ENCODE results near the gene OR5H6. TPM values are rescaled to one million over a fixed set of nuclear protein-coding genes. Genes with fewer than 3 reads are reported as not detected.
"Not testable (repeated sequence)": the region's sequence is repeated elsewhere in the genome, so short reads cannot be mapped to it uniquely, and the experiment has no call there.

OR5H6 gene
- total RNA-seq (2014; rRNA removed; shearing (Covaris generic)), result not detected in 2 replicates

DNA sequence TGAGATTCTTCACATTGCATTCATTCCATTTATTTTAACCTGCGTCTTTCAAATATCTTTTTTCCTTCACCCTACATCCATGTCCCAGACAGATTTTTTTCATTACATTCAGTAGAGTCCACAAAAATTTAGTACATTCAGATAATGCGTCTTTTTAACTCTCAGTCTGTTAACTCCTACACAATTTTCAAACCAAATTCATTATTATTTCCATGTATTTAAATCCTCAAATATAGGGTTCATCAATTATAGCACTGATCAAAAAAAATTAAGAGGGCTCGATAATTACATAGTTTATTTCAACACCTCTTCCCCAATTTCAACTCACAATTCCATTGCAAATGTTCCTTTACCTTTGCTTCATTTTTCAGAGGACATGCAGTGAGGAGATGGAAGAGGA, at the start of gene OR5H6:
Gene OR5H6 (plus strand): TSS at position 301 of the 400 bp plus-strand sequence. CDS start 89 bp downstream, at position 390.
- DNase-seq (ENCODE audit: low read depth), result no peak

GRCh38 chr3:98215051-98215450, 49.0 kb upstream of the OR5H6 start:
- no peak for DNase-seq (ENCODE audit: low read depth)

- peak; percentile 57 for DNase-seq (ENCODE audit: low read depth)
Measured at GRCh38 chr3:98223907-98224672, 40.0 kb upstream of the OR5H6 start.

DNA sequence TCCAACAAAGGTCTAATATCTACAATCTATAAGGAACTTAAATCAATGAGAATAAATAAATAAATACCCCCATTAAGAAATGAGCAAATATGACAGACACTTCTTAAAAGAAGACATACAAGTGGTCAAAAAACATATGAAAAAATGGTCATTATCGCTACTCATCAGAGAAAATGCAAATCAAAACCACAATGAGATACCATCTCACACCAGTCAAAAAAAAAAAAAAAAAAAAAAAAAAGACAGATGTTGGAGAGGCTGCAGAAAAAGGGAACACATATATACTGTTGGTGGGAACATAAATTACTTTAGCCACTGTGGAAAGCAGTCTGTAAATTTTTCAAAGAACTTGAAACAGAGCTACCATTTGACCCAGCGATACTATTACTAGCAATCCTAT, 31.6 kb upstream of the OR5H6 start:
- DNase-seq (ENCODE audit: low read depth), result no peak

- no peak for DNase-seq (ENCODE audit: low read depth)
Measured at GRCh38 chr3:98233468-98233867, 30.6 kb upstream of the OR5H6 start.

GRCh38 chr3:98240131-98240530, 23.9 kb upstream of the OR5H6 start:
- peak; percentile 47 for DNase-seq (ENCODE audit: low read depth)

DNA sequence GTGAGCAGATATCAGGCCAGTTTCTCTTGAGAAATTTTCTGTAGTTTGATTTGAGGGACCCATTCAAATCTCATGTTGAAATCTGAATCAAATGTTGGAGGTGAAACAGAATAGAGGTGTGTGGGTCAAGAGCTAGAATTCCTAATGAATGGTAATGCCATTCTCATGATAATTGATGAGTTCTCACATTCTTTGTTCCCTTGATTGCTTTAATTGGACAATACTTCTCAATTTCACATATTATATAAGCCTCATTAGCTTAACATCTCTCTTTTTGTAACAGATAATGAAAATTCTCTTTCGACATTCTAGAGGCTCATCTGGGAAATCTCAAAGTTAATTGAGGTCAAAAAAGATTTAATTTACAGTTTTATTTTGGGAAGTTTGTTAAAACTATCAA, 21.9 kb upstream of the OR5H6 start:
- DNase-seq (ENCODE audit: low read depth), result no peak

DNA sequence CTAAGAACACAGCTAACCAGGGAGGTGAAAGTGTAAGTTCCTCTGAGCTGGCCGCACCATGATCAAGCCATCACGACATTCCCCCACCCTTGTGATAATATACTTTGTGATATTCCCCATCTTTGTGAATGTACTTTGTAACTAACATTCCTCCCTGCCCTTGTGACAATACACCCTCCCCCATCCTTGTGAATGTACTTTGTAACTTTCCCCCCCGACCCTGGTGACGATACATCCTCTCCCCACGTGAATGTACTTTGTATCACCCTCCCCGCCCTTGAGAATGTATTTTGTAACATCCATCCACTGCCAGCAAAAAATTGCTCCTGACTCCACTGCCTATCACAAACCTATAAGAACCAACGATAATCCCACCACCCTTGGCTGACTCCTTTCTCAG, 20.2 kb upstream of the OR5H6 start:
- DNase-seq (ENCODE audit: low read depth), result no peak

DNA sequence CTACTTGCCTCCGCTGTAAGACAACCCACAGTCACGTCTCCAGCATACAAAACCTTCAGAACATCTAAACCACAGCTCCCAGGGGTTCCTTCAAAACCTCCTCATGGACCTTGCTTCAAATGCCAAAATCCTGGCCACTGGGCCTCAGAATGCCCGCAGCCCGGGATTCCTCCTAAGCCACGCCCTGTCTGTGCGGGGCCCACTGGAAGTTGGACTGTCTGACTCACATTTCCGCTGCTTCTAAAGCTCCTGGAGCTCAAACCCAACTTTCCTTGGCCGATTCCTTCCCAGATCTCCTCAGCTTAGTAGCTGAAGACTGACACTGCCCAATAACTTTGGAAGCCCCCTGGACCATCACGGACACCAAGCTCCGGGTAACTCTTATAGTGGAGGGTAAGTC, 17.9 kb upstream of the OR5H6 start:
- peak; percentile 75 for DNase-seq (ENCODE audit: low read depth)

GRCh38 chr3:98256026-98256425, 8.0 kb upstream of the OR5H6 start:
- DNase-seq (ENCODE audit: low read depth), result not testable (repeated sequence)

DNA sequence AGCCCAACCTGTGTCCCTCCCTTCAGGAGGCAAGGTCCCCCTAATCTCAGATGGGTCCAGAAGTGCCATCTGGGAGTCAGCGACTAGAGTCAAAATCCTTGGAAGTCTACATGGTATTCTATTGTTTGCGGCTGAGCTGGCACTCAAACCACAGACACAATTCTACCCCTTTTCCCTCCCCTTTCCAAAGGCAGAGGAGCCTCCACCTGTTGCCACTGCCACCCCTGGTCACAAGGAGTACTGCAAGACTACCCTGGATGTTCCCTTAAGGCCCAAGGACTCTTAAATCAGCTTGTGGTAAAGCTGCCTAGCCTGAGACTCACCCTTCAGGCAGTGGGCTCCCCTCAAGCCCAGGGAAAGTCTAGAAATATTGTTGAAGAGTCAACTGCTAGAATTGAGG, 4.3 kb upstream of the OR5H6 start:
- no peak for DNase-seq (ENCODE audit: low read depth)

DNA sequence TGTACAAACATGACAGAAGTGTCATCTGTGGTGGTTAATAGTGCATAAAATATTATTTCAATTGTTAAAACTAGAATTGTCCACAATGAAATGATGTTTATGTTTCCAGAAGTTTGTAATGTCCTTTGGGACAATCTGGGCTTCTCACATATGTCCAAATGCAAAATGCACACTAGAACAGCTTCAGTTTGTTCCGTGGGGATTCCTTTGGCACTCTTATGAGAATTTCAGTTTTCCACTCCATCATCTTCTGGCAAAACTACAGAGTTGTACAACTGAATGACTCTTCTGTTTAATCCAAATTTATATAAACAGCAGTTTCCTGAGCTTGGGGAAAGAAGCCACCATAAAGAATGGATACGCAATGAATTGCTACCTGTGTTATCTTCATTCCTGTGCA, 2.0 kb upstream of the OR5H6 start:
- no peak for DNase-seq (ENCODE audit: low read depth)

- no peak for DNase-seq (ENCODE audit: low read depth)
Measured at GRCh38 chr3:98269846-98270245, 5.8 kb downstream of the OR5H6 start.

DNA sequence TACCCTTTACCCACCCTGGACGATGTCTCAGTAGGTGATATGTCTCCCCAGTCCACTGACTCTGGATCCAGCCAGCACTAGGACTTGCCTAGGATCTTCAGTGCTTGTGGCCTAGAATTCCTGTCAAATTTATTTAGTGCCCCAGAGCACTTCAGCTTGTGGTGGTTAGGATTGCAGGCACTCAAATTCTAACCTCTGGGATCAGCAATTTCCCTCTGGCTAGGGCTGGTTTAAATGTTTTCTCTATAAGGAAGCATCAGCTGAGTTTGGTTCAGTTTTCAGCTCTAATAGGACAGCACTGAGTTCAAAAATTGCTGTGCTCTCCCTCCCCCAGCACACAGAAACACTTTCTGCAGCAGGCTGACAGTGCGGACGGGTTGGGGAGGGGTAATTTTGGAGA, 8.1 kb downstream of the OR5H6 start:
- peak; percentile 8 for DNase-seq (ENCODE audit: low read depth)

DNA sequence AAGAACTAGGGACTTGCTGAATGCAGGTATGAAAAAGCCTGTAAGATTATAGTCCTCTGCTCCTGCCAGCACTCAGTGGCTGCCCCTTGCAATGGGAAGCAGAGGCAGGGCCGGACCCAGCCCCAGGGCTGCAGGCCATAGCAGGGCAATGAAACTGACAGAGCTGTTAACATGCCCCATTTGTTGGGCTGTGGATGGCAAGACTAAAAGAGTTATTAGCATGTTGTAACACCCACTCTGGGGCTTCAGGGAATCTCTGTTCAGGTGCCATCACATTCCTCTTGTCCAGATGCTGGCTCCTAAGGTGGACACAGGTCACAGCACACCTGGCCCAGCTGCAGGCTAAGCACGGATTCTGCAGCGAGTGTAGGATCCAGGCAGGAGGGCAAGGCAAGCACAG, 10.9 kb downstream of the OR5H6 start:
- no peak for DNase-seq (ENCODE audit: low read depth)

- no peak for DNase-seq (ENCODE audit: low read depth)
Measured at GRCh38 chr3:98282205-98282604, 18.2 kb downstream of the OR5H6 start, which contains the start of gene OR5H2. TSS of gene OR5H2 (plus strand) at chr3:98282505. CDS start at chr3:98282903, 398 bp downstream.

GRCh38 chr3:98290916-98291315, 26.9 kb downstream of the OR5H6 start:
- DNase-seq (ENCODE audit: low read depth), result no peak

- DNase-seq (ENCODE audit: low read depth), result no peak
Measured at GRCh38 chr3:98291332-98291957, 27.4 kb downstream of the OR5H6 start.

Other genes with a start within 250 kb of the OR5H6 start
- gene GABRR3, start 228.9 kb upstream of the OR5H6 start, total RNA-seq (2014; rRNA removed; shearing (Covaris generic)), result not detected in 2 replicates
- gene OR5AC2, start 177.1 kb upstream of the OR5H6 start, total RNA-seq (2014; rRNA removed; shearing (Covaris generic)), result not detected in 2 replicates
- gene OR5H1, start 133.5 kb upstream of the OR5H6 start, total RNA-seq (2014; rRNA removed; shearing (Covaris generic)), result not detected in 2 replicates
- not detected in 2 replicates for gene OR5H14, start 116.8 kb upstream of the OR5H6 start, total RNA-seq (2014; rRNA removed; shearing (Covaris generic))
- gene OR5H15, start 97.5 kb upstream of the OR5H6 start, total RNA-seq (2014; rRNA removed; shearing (Covaris generic)), result not detected in 2 replicates
- gene OR5H2, start 18.3 kb downstream of the OR5H6 start, total RNA-seq (2014; rRNA removed; shearing (Covaris generic)), result not detected in 2 replicates
- gene OR5K4, start 89.6 kb downstream of the OR5H6 start, total RNA-seq (2014; rRNA removed; shearing (Covaris generic)), result not detected in 2 replicates
- gene OR5K3, start 126.4 kb downstream of the OR5H6 start, total RNA-seq (2014; rRNA removed; shearing (Covaris generic)), result not detected in 2 replicates
- not detected in 2 replicates for gene OR5K1, start 199.0 kb downstream of the OR5H6 start, total RNA-seq (2014; rRNA removed; shearing (Covaris generic))
- not detected in 2 replicates for gene OR5K2, start 233.4 kb downstream of the OR5H6 start, total RNA-seq (2014; rRNA removed; shearing (Covaris generic))